Loucy (cell line): Measurements from ENCODE around the gene CAMTA2.

Experiments used
- H2AFZ ChIP-seq: fragments of 200-600 bp; sonication (generic); 2 replicates; pipeline ENCODE4 v1.6.0; 2016; ENCODE audit warnings: antibody characterized with exemption, mild to moderate bottlenecking, low read length, moderate library complexity
- H3F3A ChIP-seq: fragments of 200-600 bp; 2 replicates; pipeline ENCODE4 v1.6.0; 2016; ENCODE audit warnings: antibody characterized with exemption, low read depth, mild to moderate bottlenecking
- H3K27me3 ChIP-seq: fragments of 200-600 bp; sonication (generic); 2 replicates; pipeline ENCODE4 v1.6.1; 2014; ENCODE audit warnings: low read length, mild to moderate bottlenecking; ENCODE audit not compliant: insufficient read depth, poor library complexity, severe bottlenecking
- H3K36me3 ChIP-seq: fragments of 200-600 bp; sonication (generic); 2 replicates; pipeline ENCODE4 v1.6.1; 2016; ENCODE audit warnings: low read length; ENCODE audit not compliant: insufficient read depth
- H3K4me1 ChIP-seq: fragments of 200-600 bp; sonication (generic); 2 replicates; pipeline ENCODE4 v1.5.1; 2014; ENCODE audit warnings: low read length, mild to moderate bottlenecking; ENCODE audit not compliant: insufficient read depth, poor library complexity, severe bottlenecking
- H3K4me2 ChIP-seq: fragments of 200-600 bp; sonication (generic); 2 replicates; pipeline ENCODE4 v1.6.0; 2014; ENCODE audit warnings: antibody characterized with exemption, low read length, low read depth, mild to moderate bottlenecking; ENCODE audit not compliant: poor library complexity, severe bottlenecking
- H3K4me3 ChIP-seq: fragments of 200-600 bp; sonication (generic); 2 replicates; pipeline ENCODE4 v1.5.1; 2014; ENCODE audit warnings: low read length, mild to moderate bottlenecking, mixed read lengths; ENCODE audit not compliant: poor library complexity, severe bottlenecking
- H3K79me2 ChIP-seq: fragments of 200-600 bp; sonication (generic); 2 replicates; pipeline ENCODE4 v1.6.1; 2014; ENCODE audit warnings: low read length; ENCODE audit not compliant: insufficient read depth
- H3K9ac ChIP-seq: fragments of 200-600 bp; sonication (generic); 2 replicates; pipeline ENCODE4 v1.6.0; 2014; ENCODE audit warnings: mild to moderate bottlenecking, low read depth, low read length, moderate library complexity; ENCODE audit not compliant: poor library complexity, severe bottlenecking
- H3K9me2 ChIP-seq: fragments of 200-600 bp; sonication (generic); replicated peaks from 2 replicates; pipeline ENCODE4 v1.6.1; 2016; ENCODE audit warnings: low read depth, low read length, mixed read lengths
- H3K9me3 ChIP-seq: fragments of 200-600 bp; sonication (generic); 2 replicates; pipeline ENCODE4 v1.6.1; 2014; ENCODE audit warnings: mild to moderate bottlenecking, antibody characterized with exemption, low read length, low read depth; ENCODE audit not compliant: insufficient read depth
- H4K20me1 ChIP-seq: fragments of 200-600 bp; sonication (generic); 2 replicates; pipeline ENCODE4 v1.6.0; 2014; ENCODE audit warnings: antibody characterized with exemption, low read length, mild to moderate bottlenecking; ENCODE audit not compliant: insufficient read depth, poor library complexity, severe bottlenecking
- EZH2phosphoT487 ChIP-seq: fragments of 200-600 bp; IDR thresholded peaks from 2 replicates; pipeline ENCODE4 v1.6.1; 2018; ENCODE audit warnings: antibody characterized with exemption, mild to moderate bottlenecking, moderate library complexity, borderline replicate concordance
- TF ChIP-seq, protein P1 (sequence below): fragments of 200-600 bp; sonication (generic); conservative IDR thresholded peaks from 2 replicates; pipeline ENCODE4 v1.5.1; 2014; ENCODE audit warnings: mild to moderate bottlenecking, antibody characterized with exemption, low read length

CAMTA2 gene

DNA sequence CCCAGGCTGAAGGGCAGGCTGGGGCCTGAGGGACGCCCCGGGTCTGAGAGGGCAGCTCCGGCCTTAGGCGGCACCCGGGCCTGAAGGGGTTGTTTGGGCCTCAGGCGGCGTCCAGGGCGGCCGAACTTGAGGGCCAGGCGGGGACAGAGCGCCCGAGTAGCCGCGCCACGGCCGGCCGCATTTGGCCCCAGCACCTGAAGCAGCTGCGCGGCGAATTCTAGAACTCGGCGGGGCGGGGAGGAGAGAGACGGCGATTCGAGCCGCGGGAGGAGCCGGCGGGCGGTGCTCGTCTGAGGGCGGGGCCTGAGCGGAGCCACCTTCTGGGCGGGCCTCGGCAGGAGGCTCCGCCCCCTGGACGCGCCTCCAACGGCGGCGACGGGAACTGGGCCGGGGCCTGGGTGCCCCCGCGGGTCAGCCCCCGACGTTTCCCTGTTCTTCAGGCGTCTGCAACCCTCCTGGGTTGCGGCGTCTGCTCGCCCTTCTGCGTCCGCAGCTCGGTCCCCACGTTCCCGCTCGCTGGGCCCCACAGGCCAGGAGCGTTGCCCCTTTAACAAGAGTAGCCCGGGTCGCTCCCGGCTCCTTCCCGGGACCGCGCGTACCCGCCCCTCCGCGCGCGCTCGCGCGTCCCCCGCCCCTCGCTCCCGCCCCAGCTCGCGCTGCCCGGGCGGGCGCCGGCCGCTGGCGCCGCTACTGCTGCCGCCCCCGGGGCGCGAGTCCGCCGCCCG, 10.0 kb upstream of the CAMTA2 start, which contains the start of the genes INCA1 and KIF1C:
TSS of gene INCA1 (minus strand) at position 221 of the 725 bp plus-strand sequence. CDS start 3,085 bp downstream, outside the sequence.
TSS of gene KIF1C (plus strand) at position 649 of the 725 bp plus-strand sequence. CDS start 2,297 bp downstream, outside the sequence.
- peaks cover 22% of the 10 kb centered on the region; the same call in 1 of the 2 replicates for H3K79me2 ChIP-seq
- peak within 1 kb of the TSS; percentile 94 for H2AFZ ChIP-seq
- H3K9me3 ChIP-seq = no peaks in the 10 kb centered on the region
- no peaks in the 10 kb centered on the region for H3K9me2 ChIP-seq
- H3K4me1 ChIP-seq = peaks cover 14% of the 10 kb centered on the region
- no peak for TF ChIP-seq EZH2phosphoT487
- TF ChIP-seq, protein P1, sequence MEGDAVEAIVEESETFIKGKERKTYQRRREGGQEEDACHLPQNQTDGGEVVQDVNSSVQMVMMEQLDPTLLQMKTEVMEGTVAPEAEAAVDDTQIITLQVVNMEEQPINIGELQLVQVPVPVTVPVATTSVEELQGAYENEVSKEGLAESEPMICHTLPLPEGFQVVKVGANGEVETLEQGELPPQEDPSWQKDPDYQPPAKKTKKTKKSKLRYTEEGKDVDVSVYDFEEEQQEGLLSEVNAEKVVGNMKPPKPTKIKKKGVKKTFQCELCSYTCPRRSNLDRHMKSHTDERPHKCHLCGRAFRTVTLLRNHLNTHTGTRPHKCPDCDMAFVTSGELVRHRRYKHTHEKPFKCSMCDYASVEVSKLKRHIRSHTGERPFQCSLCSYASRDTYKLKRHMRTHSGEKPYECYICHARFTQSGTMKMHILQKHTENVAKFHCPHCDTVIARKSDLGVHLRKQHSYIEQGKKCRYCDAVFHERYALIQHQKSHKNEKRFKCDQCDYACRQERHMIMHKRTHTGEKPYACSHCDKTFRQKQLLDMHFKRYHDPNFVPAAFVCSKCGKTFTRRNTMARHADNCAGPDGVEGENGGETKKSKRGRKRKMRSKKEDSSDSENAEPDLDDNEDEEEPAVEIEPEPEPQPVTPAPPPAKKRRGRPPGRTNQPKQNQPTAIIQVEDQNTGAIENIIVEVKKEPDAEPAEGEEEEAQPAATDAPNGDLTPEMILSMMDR = no peak
- H3K9ac ChIP-seq = peak within 1 kb of the TSS; percentile 69
- peak within 1 kb of the TSS; percentile 88 for H3K4me3 ChIP-seq
- H3F3A ChIP-seq = no peaks in the 10 kb centered on the region
- no peaks in the 10 kb centered on the region for H3K27me3 ChIP-seq
- no peaks in the 10 kb centered on the region for H4K20me1 ChIP-seq
- H3K4me2 ChIP-seq = peak within 1 kb of the TSS; percentile 85
- H3K36me3 ChIP-seq = 0 out of 2 replicates have a peak, but pooled peaks cover 6% of the 10 kb centered on the region

- H3K36me3 ChIP-seq = no peaks in the 10 kb centered on the region
- no peak overlapping the region for H2AFZ ChIP-seq
- H3K9ac ChIP-seq = no peak overlapping the region
- no peaks in the 10 kb centered on the region for H3K9me2 ChIP-seq
- peaks cover 10% of the 10 kb centered on the region for H3K4me1 ChIP-seq
- no peak overlapping the region for H3K4me3 ChIP-seq
- H3K9me3 ChIP-seq = no peaks in the 10 kb centered on the region
- H3K27me3 ChIP-seq = no peaks in the 10 kb centered on the region
- no peak overlapping the region for H3K4me2 ChIP-seq
- no peaks in the 10 kb centered on the region for H3F3A ChIP-seq
- TF ChIP-seq, protein P1 = no peak
- TF ChIP-seq EZH2phosphoT487 = no peak
- H4K20me1 ChIP-seq = no peaks in the 10 kb centered on the region
- H3K79me2 ChIP-seq = peaks cover 13% of the 10 kb centered on the region; the same call in 1 of the 2 replicates
These were observed 6.7 kb upstream of the CAMTA2 start for GRCh38 chr17:4994081-4994595.

DNA sequence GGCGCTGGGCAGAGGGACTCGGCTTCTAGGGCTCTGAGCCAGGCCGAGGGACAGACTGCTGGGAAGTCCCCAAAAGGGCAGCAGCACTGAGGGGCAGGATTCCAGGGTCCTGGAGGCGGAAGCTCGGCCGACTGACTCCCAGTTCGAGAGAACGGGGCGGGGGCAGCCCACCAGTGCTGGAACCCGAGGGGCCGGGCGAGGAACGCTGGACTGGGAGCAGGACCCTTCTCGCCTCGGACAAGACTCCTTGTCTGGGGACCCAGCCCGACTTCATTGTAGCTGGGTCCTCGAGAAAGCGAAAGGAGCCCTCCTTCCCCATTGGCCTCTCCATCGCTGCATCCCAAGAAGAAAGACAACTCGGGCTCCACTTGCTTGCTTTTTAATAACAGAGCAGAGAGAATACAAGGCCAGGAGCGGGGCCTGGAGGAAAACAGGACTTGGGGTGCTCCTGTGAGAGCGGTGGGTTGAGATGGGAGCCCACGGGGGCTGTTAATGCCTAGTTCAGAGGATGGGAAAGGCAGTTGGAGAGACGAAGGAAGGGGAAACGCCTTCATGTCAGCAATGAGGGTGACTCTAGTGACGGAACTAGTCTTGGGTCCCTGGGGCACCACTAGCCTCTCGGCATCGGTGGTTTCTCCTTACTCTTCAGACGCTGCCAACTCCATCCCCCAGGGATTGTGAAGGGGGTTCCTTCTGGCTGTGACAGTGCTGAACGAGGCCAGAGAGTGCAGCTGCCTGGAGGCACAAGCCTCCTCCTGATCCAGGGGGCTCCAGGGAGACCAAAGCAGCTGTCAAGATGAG, 492 bp upstream of the CAMTA2 start:
- Histone ChIP-seq H3K4me2 (peak overlapping the region; percentile 99), H3K36me3 (no peaks in the 10 kb centered on the region), H3K27me3 (no peaks in the 10 kb centered on the region), H3F3A (no peaks in the 10 kb centered on the region), H3K4me3 (peak overlapping the region; percentile 96), H4K20me1 (no peaks in the 10 kb centered on the region), H3K9me3 (no peaks in the 10 kb centered on the region), H3K9me2 (no peaks in the 10 kb centered on the region), H3K79me2 (peaks cover 24% of the 10 kb centered on the region; the same call in 1 of the 2 replicates), H3K9ac (peak overlapping the region; percentile 91), H2AFZ (peak overlapping the region; percentile 99), H3K4me1 (peaks cover 32% of the 10 kb centered on the region)
- no peak for TF ChIP-seq EZH2phosphoT487
- TF ChIP-seq, protein P1 = no peak
